Activated CD8-positive, alpha-beta memory T cell treated with anti-CD3 and anti-CD28 coated beads for 24 hours (primary cell): ENCODE measurements around the gene NUFIP1.
"Not testable (repeated sequence)": the region's sequence is repeated elsewhere in the genome, so short reads cannot be mapped to it uniquely, and the experiment has no call there.

Experiments
- DNase-seq: peaks from one replicate; pipeline ENCODE4 v3.0.0-alpha.2; 2020

The NUFIP1 gene

GRCh38 chr13:44919104-44919804 lies 70.0 kb downstream of the NUFIP1 start:
- DNase-seq = no peak

- DNase-seq = peak; percentile 92
Observed at GRCh38 chr13:44918326-44919103, 70.8 kb downstream of the NUFIP1 start.

GRCh38 chr13:44917589-44918325 lies 71.5 kb downstream of the NUFIP1 start:
- DNase-seq = peak; percentile 100

- no peak for DNase-seq
Observed at GRCh38 chr13:44912278-44913016, 76.8 kb downstream of the NUFIP1 start.

- DNase-seq = no peak
Observed at GRCh38 chr13:44908712-44909111, 80.6 kb downstream of the NUFIP1 start.

GRCh38 chr13:44908266-44908665 lies 81.0 kb downstream of the NUFIP1 start:
- no peak for DNase-seq

- DNase-seq = no peak
Observed at GRCh38 chr13:44906713-44907112, 82.6 kb downstream of the NUFIP1 start.

- no peak for DNase-seq
Observed at GRCh38 chr13:44906230-44906629, 83.0 kb downstream of the NUFIP1 start.

- no peak for DNase-seq
Observed at GRCh38 chr13:44905556-44905955, 83.7 kb downstream of the NUFIP1 start.

- DNase-seq = no peak
Observed at GRCh38 chr13:44904967-44905366, 84.3 kb downstream of the NUFIP1 start.

- DNase-seq = no peak
Observed at GRCh38 chr13:44903574-44903985, 85.7 kb downstream of the NUFIP1 start.

GRCh38 chr13:44902738-44903137 lies 86.5 kb downstream of the NUFIP1 start:
- DNase-seq = no peak

GRCh38 chr13:44899967-44900366 lies 89.3 kb downstream of the NUFIP1 start:
- DNase-seq = no peak

GRCh38 chr13:44898308-44898707 lies 91.0 kb downstream of the NUFIP1 start:
- DNase-seq = not testable (repeated sequence)

- DNase-seq = no peak
Observed at GRCh38 chr13:44895953-44896335, 93.3 kb downstream of the NUFIP1 start.

- DNase-seq = no peak
Observed at GRCh38 chr13:44895264-44895952, 93.9 kb downstream of the NUFIP1 start.

GRCh38 chr13:44894001-44894770 lies 95.1 kb downstream of the NUFIP1 start:
- no peak for DNase-seq
